ENCODE measurements around the gene BCL2L1.
"Not testable (repeated sequence)": the region's sequence is repeated elsewhere in the genome, so short reads cannot be mapped to it uniquely, and the experiment has no call there.

BCL2L1 gene

GRCh38 chr20:31648104-31648503 lies 74.6 kb downstream of the BCL2L1 start:
- not testable (repeated sequence) for DNase-seq (ENCODE audit: low read depth in 3 of 3)

- no peak for DNase-seq (ENCODE audit: low read depth in 3 of 3)
These were observed 78.0 kb downstream of the BCL2L1 start for GRCh38 chr20:31644701-31645100.

- DNase-seq (ENCODE audit: low read depth in 3 of 3): no peak
These were observed 79.1 kb downstream of the BCL2L1 start for GRCh38 chr20:31643522-31643921.

- no peak for DNase-seq (ENCODE audit: low read depth in 3 of 3)
These were observed 79.8 kb downstream of the BCL2L1 start for GRCh38 chr20:31642837-31643236.

- DNase-seq (ENCODE audit: low read depth in 3 of 3): no peak
These were observed 81.3 kb downstream of the BCL2L1 start for GRCh38 chr20:31641391-31641790.

- no peak for DNase-seq (ENCODE audit: low read depth in 3 of 3)
These were observed 82.4 kb downstream of the BCL2L1 start for GRCh38 chr20:31640259-31640658.

GRCh38 chr20:31638816-31639215 lies 83.9 kb downstream of the BCL2L1 start:
- DNase-seq (ENCODE audit: low read depth in 3 of 3): no peak

- no peak for DNase-seq (ENCODE audit: low read depth in 3 of 3)
These were observed 84.4 kb downstream of the BCL2L1 start for GRCh38 chr20:31638317-31638716.

- DNase-seq (ENCODE audit: low read depth in 3 of 3): no peak
These were observed 85.0 kb downstream of the BCL2L1 start, which contains the start of gene COX4I2 for GRCh38 chr20:31637660-31638059. TSS of gene COX4I2 (plus strand) at chr20:31637912. CDS start at chr20:31639018, 1,106 bp downstream.

GRCh38 chr20:31633339-31633914 lies 89.2 kb downstream of the BCL2L1 start:
- no peak for DNase-seq (ENCODE audit: low read depth in 3 of 3)

- DNase-seq (ENCODE audit: low read depth in 3 of 3): no peak
These were observed 89.9 kb downstream of the BCL2L1 start for GRCh38 chr20:31632548-31633338.

GRCh38 chr20:31630187-31630790 lies 92.4 kb downstream of the BCL2L1 start:
- DNase-seq (ENCODE audit: low read depth in 3 of 3): no peak

- not testable (repeated sequence) for DNase-seq (ENCODE audit: low read depth in 3 of 3)
These were observed 94.6 kb downstream of the BCL2L1 start for GRCh38 chr20:31628057-31628456.

- DNase-seq (ENCODE audit: low read depth in 3 of 3): not testable (repeated sequence)
These were observed 96.1 kb downstream of the BCL2L1 start for GRCh38 chr20:31626534-31626933.

- DNase-seq (ENCODE audit: low read depth in 3 of 3): not testable (repeated sequence)
These were observed 99.6 kb downstream of the BCL2L1 start for GRCh38 chr20:31623123-31623505.

- DNase-seq (ENCODE audit: low read depth in 3 of 3): no peak
These were observed 102.4 kb downstream of the BCL2L1 start for GRCh38 chr20:31620246-31620645.

- DNase-seq (ENCODE audit: low read depth in 3 of 3): no peak
These were observed 105.1 kb downstream of the BCL2L1 start for GRCh38 chr20:31617432-31618104.

- no peak for DNase-seq (ENCODE audit: low read depth in 3 of 3)
These were observed 107.3 kb downstream of the BCL2L1 start for GRCh38 chr20:31615416-31615815.

All from stimulated activated CD4-positive, alpha-beta T cell treated with anti-CD3 and anti-CD28 coated beads, TNF-alpha, amount 100 ng/mL, for 48 hours (primary cell).